Measurements from ENCODE around the gene RTN4RL2. TPM values are rescaled to one million over a fixed set of nuclear protein-coding genes. Genes with fewer than 3 reads are reported as not detected.
A peak's percentile ranks its signal among the peaks of the same experiment; 100 is the strongest.

RTN4RL2 gene
- total RNA-seq = 10 to 100 TPM in 1 of 8 experiments, 1 to 10 TPM in 6, under 1 TPM in 1; 0.25 to 11.6 (median 5.8) TPM

- Histone ChIP-seq H3K27ac (peak within 1 kb of the TSS; percentile 34 to 51), H3K4me3 (peak within 1 kb of the TSS; percentile 70 to 90 (median 78)), H3K4me1 (replicated peaks in 1 of 2) (peaks cover 37 to 38% of the 10 kb centered on the region in 2 donors)
- in situ Hi-C loops (cut with MboI; ENCODE audit: low pct_unique_long_range_greater_than_20kb in 2 of 9, low sequenced_read_pairs in 9 of 9, unreplicated experiment in 9 of 9) = loop anchor here in 1 of 9 experiments (25.0 kb wide), 1 partner anchor 123 kb away; the partner anchor contains the start of genes P2RX3 and SSRP1
- ATAC-seq (replicated peaks in 6 of 8) = peak; percentile 42 to 77 (median 53)
- 0 to 8% (median 0%) methylated on average over 2 to 9 of the region's 66 CpGs; no CpG with 5 or more reads in 6 of the 10 experiments for WGBS, 10 experiments
Measured at GRCh38 chr11:57460022-57460757, at the start of gene RTN4RL2. TSS of gene RTN4RL2 (plus strand) at chr11:57460528. CDS start at chr11:57460866, 338 bp downstream.

DNA sequence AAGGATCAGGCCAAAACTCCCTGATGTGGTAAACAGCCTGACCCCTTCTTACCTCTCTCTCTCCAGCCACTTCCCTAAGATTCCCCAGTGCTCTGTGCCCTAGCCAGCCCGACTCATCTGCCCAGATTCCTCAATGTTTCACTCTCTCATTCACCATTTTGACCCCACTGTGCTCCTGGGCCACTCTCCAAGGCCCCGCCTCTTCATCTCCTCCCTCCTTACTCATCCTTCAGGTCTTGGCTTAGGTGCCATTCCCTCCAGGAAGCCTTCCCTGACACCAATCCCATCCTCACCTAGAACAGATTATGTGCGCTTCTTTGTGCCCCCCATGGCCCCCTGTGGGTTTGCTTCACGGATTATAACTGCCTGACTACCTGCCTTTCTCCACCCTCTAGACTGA lies 46.6 kb upstream of the RTN4RL2 start:
- H3K4me3 ChIP-seq = no peak overlapping the region
- 43 to 100% (median 78%) methylated on average over 1 to 3 of the region's 4 CpGs; no CpG with 5 or more reads in 3 of the 10 experiments for WGBS, 10 experiments
- in situ Hi-C loops (cut with MboI; ENCODE audit: low pct_unique_long_range_greater_than_20kb in 2 of 9, low sequenced_read_pairs in 9 of 9, unreplicated experiment in 9 of 9) = no loop called here
- no peak overlapping the region for H3K27ac ChIP-seq
- no peak for ATAC-seq (replicated peaks in 6 of 8)
- H3K4me1 ChIP-seq (replicated peaks in 1 of 2) = no peaks in the 10 kb centered on the region

DNA sequence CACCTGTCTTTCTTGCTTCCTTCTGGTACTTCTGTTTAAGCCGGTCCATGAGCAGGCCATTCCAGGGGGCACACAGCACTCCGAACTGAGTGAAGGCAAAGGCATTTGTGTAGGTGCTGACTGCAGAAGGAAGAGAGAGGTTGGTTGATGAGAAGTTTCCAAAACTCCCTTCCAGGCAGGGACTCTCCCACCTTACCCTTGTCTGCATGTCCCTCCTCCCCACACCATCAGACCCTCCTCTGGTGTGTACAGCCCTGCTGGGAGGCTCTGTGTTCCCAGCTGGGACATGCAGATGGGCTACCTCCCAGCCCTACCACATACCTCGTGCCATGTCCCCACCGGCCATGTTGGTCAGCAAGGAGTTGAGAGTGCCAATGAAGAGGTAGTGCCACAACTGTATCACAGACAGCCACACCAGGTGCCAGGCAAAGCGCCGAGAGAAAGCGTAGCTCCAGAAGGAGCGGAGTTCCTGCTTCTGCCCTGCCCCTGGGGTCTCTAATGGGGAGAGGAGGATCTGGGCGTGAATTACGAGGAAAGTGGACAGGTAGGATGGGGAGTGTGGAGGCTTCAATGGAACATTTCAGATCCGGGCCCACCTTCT lies 45.6 kb upstream of the RTN4RL2 start:
- in situ Hi-C loops (cut with MboI; ENCODE audit: low pct_unique_long_range_greater_than_20kb in 2 of 9, low sequenced_read_pairs in 9 of 9, unreplicated experiment in 9 of 9) = no loop called here
- 69 to 100% (median 83%) methylated on average over 1 to 7 of the region's 11 CpGs; no CpG with 5 or more reads in 2 of the 10 experiments for WGBS, 10 experiments
- Histone ChIP-seq H3K4me3 (no peak overlapping the region), H3K27ac (no peak overlapping the region), H3K4me1 (replicated peaks in 1 of 2) (no peaks in the 10 kb centered on the region)
- ATAC-seq (replicated peaks in 6 of 8) = no peak

- Histone ChIP-seq H3K27ac (no peak overlapping the region), H3K4me3 (no peak overlapping the region), H3K4me1 (replicated peaks in 1 of 2) (no peaks in the 10 kb centered on the region)
- WGBS, 10 experiments = 71 to 89% methylated on average over 2 to 3 of the region's 3 CpGs; no CpG with 5 or more reads in 8 of the 10 experiments
- in situ Hi-C loops (cut with MboI; ENCODE audit: low pct_unique_long_range_greater_than_20kb in 2 of 9, low sequenced_read_pairs in 9 of 9, unreplicated experiment in 9 of 9) = no loop called here
- ATAC-seq (replicated peaks in 6 of 8) = no peak
Measured at GRCh38 chr11:57416436-57416835, 43.9 kb upstream of the RTN4RL2 start.

DNA sequence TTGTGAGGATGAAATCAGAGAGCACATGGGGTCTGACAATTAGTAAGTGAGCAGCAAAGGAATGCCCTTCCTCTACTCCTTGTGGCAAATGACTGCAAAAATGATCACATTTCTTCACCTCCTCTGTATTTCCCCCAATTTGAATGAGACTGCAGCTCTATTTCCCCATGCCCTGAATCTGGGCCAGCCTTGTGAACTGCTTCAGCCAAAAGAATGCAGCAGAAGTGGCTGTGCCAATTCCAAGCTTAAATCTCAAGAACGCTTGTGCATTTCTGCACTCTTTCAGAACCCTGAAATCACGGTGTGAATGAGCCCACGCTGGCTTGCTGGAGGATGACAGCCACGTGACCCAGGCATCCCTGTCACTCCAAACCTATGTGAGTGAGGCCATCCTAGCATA lies 43.3 kb upstream of the RTN4RL2 start:
- no peak overlapping the region for H3K4me3 ChIP-seq
- H3K4me1 ChIP-seq (replicated peaks in 1 of 2) = no peaks in the 10 kb centered on the region
- WGBS, 10 experiments = 10 to 100% (median 60%) methylated on average over 1 to 3 of the region's 4 CpGs; no CpG with 5 or more reads in 3 of the 10 experiments
- in situ Hi-C loops (cut with MboI; ENCODE audit: low pct_unique_long_range_greater_than_20kb in 2 of 9, low sequenced_read_pairs in 9 of 9, unreplicated experiment in 9 of 9) = no loop called here
- H3K27ac ChIP-seq = no peak overlapping the region
- no peak for ATAC-seq (replicated peaks in 6 of 8)

DNA sequence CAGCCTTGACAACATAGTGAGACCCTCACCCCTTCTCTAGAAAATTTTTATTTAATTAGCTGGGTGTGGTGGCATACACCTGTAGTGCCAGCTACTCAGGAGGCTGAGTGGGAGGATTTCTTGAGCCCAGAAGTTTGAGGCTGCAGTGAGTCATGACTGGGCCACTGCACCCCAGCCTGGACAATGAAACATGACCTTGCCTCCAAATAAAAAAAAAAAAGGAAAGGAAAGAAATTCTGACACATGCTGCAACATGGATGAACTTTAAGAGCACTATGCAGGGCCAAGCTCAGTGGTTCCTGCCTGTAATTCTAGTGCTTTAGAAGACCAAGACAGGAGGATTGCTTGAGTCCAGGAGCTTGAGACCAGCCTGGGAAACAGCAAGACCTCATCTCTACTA lies 42.2 kb upstream of the RTN4RL2 start:
- in situ Hi-C loops (cut with MboI; ENCODE audit: low pct_unique_long_range_greater_than_20kb in 2 of 9, low sequenced_read_pairs in 9 of 9, unreplicated experiment in 9 of 9) = no loop called here
- Histone ChIP-seq H3K4me3 (no peak overlapping the region), H3K4me1 (replicated peaks in 1 of 2) (no peaks in the 10 kb centered on the region), H3K27ac (no peak overlapping the region)
- no peak for ATAC-seq (replicated peaks in 6 of 8)

- ATAC-seq (replicated peaks in 6 of 8) = no peak
- Histone ChIP-seq H3K4me1 (replicated peaks in 1 of 2) (no peaks in the 10 kb centered on the region), H3K27ac (no peak overlapping the region), H3K4me3 (no peak overlapping the region)
- WGBS, 10 experiments = 83 to 100% (median 91%) methylated on average over 1 to 2 of the region's 3 CpGs; no CpG with 5 or more reads in 6 of the 10 experiments
- in situ Hi-C loops (cut with MboI; ENCODE audit: low pct_unique_long_range_greater_than_20kb in 2 of 9, low sequenced_read_pairs in 9 of 9, unreplicated experiment in 9 of 9) = no loop called here
Measured at GRCh38 chr11:57419146-57419545, 41.2 kb upstream of the RTN4RL2 start.

GRCh38 chr11:57421066-57421465 lies 39.3 kb upstream of the RTN4RL2 start:
- no peak for ATAC-seq (replicated peaks in 6 of 8)
- Histone ChIP-seq H3K27ac (no peak overlapping the region), H3K4me1 (replicated peaks in 1 of 2) (no peaks in the 10 kb centered on the region), H3K4me3 (no peak overlapping the region)
- 70 to 100% (median 98%) methylated on average over 1 to 4 of the region's 4 CpGs; no CpG with 5 or more reads in 6 of the 10 experiments for WGBS, 10 experiments
- in situ Hi-C loops (cut with MboI; ENCODE audit: low pct_unique_long_range_greater_than_20kb in 2 of 9, low sequenced_read_pairs in 9 of 9, unreplicated experiment in 9 of 9) = no loop called here

- Histone ChIP-seq H3K27ac (no peak overlapping the region), H3K4me1 (replicated peaks in 1 of 2) (peaks cover 3 to 7% of the 10 kb centered on the region in 2 donors), H3K4me3 (no peak overlapping the region)
- no peak for ATAC-seq (replicated peaks in 6 of 8)
- in situ Hi-C loops (cut with MboI; ENCODE audit: low pct_unique_long_range_greater_than_20kb in 2 of 9, low sequenced_read_pairs in 9 of 9, unreplicated experiment in 9 of 9) = no loop called here
Measured at GRCh38 chr11:57421805-57422204, 38.5 kb upstream of the RTN4RL2 start.

GRCh38 chr11:57422669-57423068 lies 37.7 kb upstream of the RTN4RL2 start:
- no peak for ATAC-seq (replicated peaks in 6 of 8)
- WGBS, 10 experiments = 20 to 100% (median 60%) methylated on average over 1 to 3 of the region's 4 CpGs; no CpG with 5 or more reads in 3 of the 10 experiments
- Histone ChIP-seq H3K27ac (no peak overlapping the region), H3K4me3 (no peak overlapping the region), H3K4me1 (replicated peaks in 1 of 2) (peaks cover 3 to 13% of the 10 kb centered on the region in 2 donors)
- in situ Hi-C loops (cut with MboI; ENCODE audit: low pct_unique_long_range_greater_than_20kb in 2 of 9, low sequenced_read_pairs in 9 of 9, unreplicated experiment in 9 of 9) = no loop called here

GRCh38 chr11:57424137-57424791 lies 36.1 kb upstream of the RTN4RL2 start:
- no peak for ATAC-seq (replicated peaks in 6 of 8)
- peaks cover 3 to 13% of the 10 kb centered on the region in 2 donors for H3K4me1 ChIP-seq (replicated peaks in 1 of 2)
- H3K27ac ChIP-seq = peak overlapping the region in 1 of 2 donors; percentile 16
- in situ Hi-C loops (cut with MboI; ENCODE audit: low pct_unique_long_range_greater_than_20kb in 2 of 9, low sequenced_read_pairs in 9 of 9, unreplicated experiment in 9 of 9) = no loop called here
- H3K4me3 ChIP-seq = no peak overlapping the region
- 0 to 100% (median 91%) methylated on average over 1 to 7 of the region's 9 CpGs; no CpG with 5 or more reads in 2 of the 10 experiments for WGBS, 10 experiments

DNA sequence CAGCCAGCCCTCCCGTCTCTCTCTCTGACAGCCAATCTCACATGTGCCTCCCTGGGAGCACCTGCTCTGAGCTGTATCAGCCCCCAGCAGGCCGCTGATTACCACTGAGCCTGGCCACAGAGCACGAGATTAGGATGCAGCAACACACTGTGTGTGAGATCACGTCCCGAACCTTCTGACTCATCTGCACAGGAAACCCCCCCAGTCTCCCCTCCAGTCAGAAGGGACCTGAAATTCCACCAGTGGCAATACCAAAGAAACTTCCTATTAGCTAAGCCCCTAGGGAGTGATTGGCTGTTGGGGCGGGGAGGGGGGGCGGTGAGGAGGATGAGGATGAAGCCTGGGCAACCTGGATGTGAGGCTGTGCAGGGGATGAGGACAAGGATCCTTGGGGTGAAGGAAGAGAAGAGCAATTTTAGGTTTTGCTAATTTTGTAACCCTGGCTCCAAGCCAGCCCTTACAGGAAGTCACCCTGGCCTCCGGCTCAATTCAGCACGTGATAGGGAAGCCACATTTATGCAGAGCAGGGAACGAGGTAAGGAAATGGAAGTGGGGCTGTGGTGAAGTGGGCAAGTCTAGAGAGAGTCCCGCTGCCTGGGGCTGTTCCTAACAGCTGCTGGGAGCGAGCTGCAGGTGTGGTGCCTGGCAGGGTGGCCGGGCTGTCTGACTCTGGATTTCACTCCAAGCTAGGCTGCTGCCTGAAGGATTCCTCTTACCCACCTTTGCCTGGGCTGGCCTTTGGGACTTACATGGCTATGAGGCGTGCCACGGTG lies 35.4 kb upstream of the RTN4RL2 start:
- in situ Hi-C loops (cut with MboI; ENCODE audit: low pct_unique_long_range_greater_than_20kb in 2 of 9, low sequenced_read_pairs in 9 of 9, unreplicated experiment in 9 of 9) = no loop called here
- WGBS, 10 experiments = 0 to 100% (median 80%) methylated on average over 1 to 5 of the region's 15 CpGs; no CpG with 5 or more reads in 4 of the 10 experiments
- ATAC-seq (replicated peaks in 6 of 8) = peak; percentile 61 to 98 (median 94)
- H3K4me3 ChIP-seq = no peak overlapping the region
- H3K27ac ChIP-seq = peak overlapping the region in 1 of 2 donors; percentile 16
- peaks cover 3 to 13% of the 10 kb centered on the region in 2 donors for H3K4me1 ChIP-seq (replicated peaks in 1 of 2)
